Upper lobe of right lung (tissue), 1 donor: ENCODE results near the gene DNAJC17. TPM values are rescaled to one million over a fixed set of nuclear protein-coding genes. Genes with fewer than 3 reads are reported as not detected.
A peak's percentile ranks its signal among the peaks of the same experiment; 100 is the strongest.

ENCODE experiments used
- ATAC-seq: fragments of 200-7000 bp; cut with Tn5 transposase; one replicate; pipeline ENCODE4 v1.9.1; 2020; ENCODE audit warnings: mild to moderate bottlenecking, moderate library complexity
- DNase-seq: peaks from one replicate; pipeline ENCODE4 v3.0.0-alpha.2; 2020
- H3K27ac ChIP-seq: fragments of 200-600 bp; one replicate; pipeline ENCODE4 v1.8.0; 2022
- H3K27me3 ChIP-seq: fragments of 200-600 bp; one replicate; pipeline ENCODE4 v1.8.0; 2022; ENCODE audit warnings: mild to moderate bottlenecking
- H3K36me3 ChIP-seq: fragments of 200-600 bp; one replicate; pipeline ENCODE4 v1.8.0; 2022
- H3K4me1 ChIP-seq: fragments of 200-600 bp; one replicate; pipeline ENCODE4 v1.8.0; 2022
- H3K4me3 ChIP-seq: fragments of 200-600 bp; one replicate; pipeline ENCODE4 v1.8.0; 2022; ENCODE audit warnings: mild to moderate bottlenecking
- H3K9me3 ChIP-seq: fragments of 200-600 bp; one replicate; pipeline ENCODE4 v1.8.0; 2022
- intact Hi-C: fragments of 100-400 bp; cut with DNase I; formaldehyde crosslinking; loops from one replicate; pipeline ENCODE4 v1.11.0; 2022
- total RNA-seq: library from RNA; stranded (reverse); fragmentation: NEBNext Ultra II Directional; extraction: Animal tissue kit (Norgen Biotek cat#: 25700); gene quantifications from one replicate; pipeline ENCODE4 v1.2.1, GENCODE V29; 2021
- TF ChIP-seq, protein P1 (sequence below): fragments of 200-600 bp; IDR thresholded peaks from one replicate; pipeline ENCODE4 v1.8.0; 2022; ENCODE audit warnings: antibody characterized with exemption
- donor health status: DM: no; HTN: yes; CAD: no; lungs with severe emphysema.

DNAJC17 gene
- total RNA-seq, 1 donor from 2014 or later: 30.7 TPM

DNA sequence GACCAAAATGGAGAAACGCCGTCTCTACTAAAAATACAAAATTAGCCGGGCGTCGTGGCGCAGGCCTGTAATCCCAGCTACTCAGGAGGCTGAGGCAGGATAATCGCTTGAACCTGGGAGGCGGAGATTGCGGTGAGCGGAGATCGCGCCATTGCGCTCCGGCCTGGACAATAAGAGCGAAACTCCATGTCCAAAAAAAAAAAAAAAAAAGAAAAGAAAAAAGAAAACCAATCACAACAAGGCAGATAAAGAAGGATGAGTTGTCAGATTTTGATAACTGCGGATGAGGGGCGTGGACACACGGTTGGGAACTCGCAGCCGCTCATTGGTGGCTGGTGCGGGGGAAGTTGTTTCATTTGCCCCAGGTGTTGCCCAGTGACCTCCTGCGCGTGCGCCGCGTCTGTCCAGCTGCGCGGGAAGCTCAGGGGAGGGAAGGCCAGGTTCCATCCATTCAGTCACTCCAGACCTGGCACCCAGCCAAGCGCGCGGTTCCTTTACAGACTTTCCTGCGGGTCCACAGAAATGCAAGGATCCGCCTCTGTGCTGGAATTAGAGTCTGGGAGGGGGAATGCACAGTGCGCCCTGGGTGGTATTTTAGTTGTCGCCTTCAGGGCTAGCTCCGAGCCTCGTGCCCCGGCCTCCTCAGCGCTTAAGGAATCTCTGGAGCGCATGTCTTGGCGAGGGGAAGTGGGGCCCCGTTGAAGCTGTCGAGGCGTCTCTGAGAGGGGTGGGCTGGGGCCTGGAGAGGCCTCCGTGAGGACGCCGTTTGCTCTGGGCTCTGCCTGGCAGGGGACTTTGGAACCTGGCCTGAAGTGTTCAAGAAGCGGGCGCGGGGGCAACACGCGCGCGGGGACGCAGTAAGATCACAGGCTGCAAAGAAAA, 44.1 kb downstream of the DNAJC17 start:
- ATAC-seq: peak; percentile 30

DNA sequence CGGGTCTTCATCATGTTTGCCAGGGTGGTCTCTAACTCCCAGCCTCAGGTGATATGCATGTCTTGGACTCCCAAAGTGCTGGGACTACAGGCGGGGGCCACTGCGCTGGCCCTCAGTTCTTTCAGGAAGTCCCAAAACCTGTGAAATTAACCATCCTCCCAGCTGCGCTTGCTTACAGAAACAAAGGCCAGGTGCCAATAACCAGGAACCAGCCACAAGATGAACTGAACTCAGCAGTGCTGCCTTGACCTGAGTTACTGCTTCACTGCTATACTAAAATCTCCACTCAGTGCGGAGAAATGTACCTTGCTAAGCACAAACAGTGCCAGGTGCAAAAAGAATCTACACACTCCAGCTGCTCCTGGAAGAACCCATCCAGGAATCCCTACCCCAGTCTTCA, 47.3 kb downstream of the DNAJC17 start:
- no peaks in the 10 kb centered on the region for H3K27me3 ChIP-seq
- H3K4me3 ChIP-seq: no peak overlapping the region
- no peaks in the 10 kb centered on the region for H3K9me3 ChIP-seq
- H3K4me1 ChIP-seq: peaks cover 19% of the 10 kb centered on the region
- DNase-seq: no peak
- TF ChIP-seq, protein P1, sequence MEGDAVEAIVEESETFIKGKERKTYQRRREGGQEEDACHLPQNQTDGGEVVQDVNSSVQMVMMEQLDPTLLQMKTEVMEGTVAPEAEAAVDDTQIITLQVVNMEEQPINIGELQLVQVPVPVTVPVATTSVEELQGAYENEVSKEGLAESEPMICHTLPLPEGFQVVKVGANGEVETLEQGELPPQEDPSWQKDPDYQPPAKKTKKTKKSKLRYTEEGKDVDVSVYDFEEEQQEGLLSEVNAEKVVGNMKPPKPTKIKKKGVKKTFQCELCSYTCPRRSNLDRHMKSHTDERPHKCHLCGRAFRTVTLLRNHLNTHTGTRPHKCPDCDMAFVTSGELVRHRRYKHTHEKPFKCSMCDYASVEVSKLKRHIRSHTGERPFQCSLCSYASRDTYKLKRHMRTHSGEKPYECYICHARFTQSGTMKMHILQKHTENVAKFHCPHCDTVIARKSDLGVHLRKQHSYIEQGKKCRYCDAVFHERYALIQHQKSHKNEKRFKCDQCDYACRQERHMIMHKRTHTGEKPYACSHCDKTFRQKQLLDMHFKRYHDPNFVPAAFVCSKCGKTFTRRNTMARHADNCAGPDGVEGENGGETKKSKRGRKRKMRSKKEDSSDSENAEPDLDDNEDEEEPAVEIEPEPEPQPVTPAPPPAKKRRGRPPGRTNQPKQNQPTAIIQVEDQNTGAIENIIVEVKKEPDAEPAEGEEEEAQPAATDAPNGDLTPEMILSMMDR: no peak
- intact Hi-C loops: no loop called here
- no peak overlapping the region for H3K27ac ChIP-seq
- no peak for ATAC-seq
- H3K36me3 ChIP-seq: no peaks in the 10 kb centered on the region

More for the DNA sequence above, 44.1 kb downstream of the DNAJC17 start:
- Histone ChIP-seq H3K27me3 (no peaks in the 10 kb centered on the region), H3K36me3 (peaks cover 11% of the 10 kb centered on the region), H3K9me3 (no peaks in the 10 kb centered on the region), H3K4me3 (peak overlapping the region; percentile 69), H3K27ac (peak overlapping the region; percentile 85), H3K4me1 (peaks cover 31% of the 10 kb centered on the region)
- TF ChIP-seq, protein P1: no peak
- peak; percentile 90 for DNase-seq
- intact Hi-C loops: no loop called here

DNA sequence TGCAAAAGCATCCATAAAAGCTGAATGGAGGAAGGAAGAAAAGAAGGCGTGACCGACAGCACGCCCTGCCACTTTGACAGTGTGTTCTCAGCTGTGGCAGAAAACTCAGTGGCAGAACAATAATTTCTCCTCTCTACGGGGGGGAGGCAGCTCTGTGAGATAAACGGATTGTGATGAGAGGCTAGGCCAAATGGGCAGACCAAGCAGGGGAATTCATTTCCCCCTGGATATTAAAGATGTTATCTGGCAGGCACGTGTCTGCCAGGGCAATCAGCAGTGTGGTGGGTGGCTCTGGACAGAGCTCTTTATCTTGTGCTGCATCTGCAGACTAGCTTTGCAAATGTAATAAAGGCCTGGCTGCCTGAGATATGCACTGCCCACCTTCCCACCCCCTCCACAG, 50.3 kb downstream of the DNAJC17 start:
- peaks cover 17% of the 10 kb centered on the region for H3K4me1 ChIP-seq
- H3K27me3 ChIP-seq: no peaks in the 10 kb centered on the region
- peaks cover 5% of the 10 kb centered on the region for H3K36me3 ChIP-seq
- H3K9me3 ChIP-seq: no peaks in the 10 kb centered on the region
- H3K4me3 ChIP-seq: no peak overlapping the region
- TF ChIP-seq, protein P1: no peak
- ATAC-seq (no peak), DNase-seq (no peak)
- intact Hi-C loops: no loop called here
- no peak overlapping the region for H3K27ac ChIP-seq

DNA sequence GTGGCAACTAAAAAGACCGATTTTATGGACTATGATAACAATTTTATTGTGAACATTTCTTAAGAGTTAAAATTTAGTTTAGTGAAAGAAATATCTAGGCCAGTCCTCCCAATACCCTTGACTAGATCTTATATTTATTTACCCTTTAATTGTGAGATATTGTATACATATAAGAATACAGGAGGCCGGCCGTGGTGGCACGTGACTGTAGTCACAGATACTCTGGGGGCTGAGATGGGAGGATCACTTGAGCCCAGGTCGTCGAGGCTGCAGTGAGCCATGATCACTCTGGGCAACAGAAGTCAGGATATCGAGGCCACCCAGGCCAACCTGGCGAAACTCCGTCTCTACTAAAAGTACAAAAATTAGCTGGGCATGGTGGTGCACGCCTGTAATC, 51.5 kb downstream of the DNAJC17 start:
- no peak for DNase-seq
- no peaks in the 10 kb centered on the region for H3K9me3 ChIP-seq
- TF ChIP-seq, protein P1: no peak
- ATAC-seq: no peak
- H3K4me1 ChIP-seq: peaks cover 17% of the 10 kb centered on the region
- no peaks in the 10 kb centered on the region for H3K27me3 ChIP-seq
- peaks cover 16% of the 10 kb centered on the region for H3K36me3 ChIP-seq
- H3K4me3 ChIP-seq: peak overlapping the region; percentile 77
- intact Hi-C loops: no loop called here
- H3K27ac ChIP-seq: peak overlapping the region; percentile 82

DNA sequence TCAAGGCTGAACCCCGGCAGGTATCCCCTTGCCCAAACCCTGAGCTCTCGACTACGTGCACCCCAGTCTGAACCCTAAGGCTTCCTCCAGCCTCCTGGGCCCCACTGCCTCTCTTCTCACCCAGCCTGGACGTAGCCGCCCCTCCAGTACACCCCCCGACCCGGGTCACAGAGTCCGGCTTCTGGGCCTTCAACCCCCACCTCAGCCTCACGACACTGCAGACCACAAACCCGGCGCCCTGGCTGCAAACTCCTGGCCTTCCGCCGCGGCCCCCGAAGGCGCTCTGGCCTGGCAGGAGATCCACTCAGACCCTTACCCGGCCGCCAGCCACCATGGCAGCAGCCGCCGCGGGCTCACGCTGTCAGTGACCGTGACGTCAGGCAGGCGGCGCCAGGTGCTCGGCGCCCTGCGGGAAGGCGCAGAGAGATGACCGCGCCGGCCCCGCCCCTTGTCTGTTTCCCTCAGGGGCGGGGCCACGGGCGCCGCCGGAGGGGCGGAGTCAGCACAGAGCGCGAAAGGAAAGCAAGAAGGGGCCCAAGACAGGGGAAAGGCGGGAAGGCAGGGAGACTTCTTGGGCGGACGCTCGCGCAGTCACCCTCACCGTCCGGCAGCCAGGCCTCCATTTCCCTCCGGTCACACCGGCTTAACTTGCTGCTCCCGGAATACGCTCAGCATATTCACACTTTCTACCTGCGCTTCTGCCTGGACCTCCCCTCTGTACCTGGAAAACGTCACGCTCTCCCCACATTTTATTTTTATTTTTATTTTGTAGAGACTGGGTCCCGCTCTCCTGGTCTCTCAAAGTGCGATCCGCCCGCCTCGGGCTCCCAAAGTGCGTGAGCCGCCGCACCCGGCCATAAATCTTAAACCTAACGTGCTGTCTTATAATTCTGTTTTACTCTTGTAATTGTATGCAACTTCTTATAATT, 52.1 kb downstream of the DNAJC17 start, which contains the start of gene RMDN3:
Gene RMDN3 (minus strand): TSS at position 372 of the 929 bp plus-strand sequence. CDS start 471 bp downstream, outside the sequence.
- no peaks in the 10 kb centered on the region for H3K9me3 ChIP-seq
- H3K4me3 ChIP-seq: peak within 1 kb of the TSS; percentile 77
- TF ChIP-seq, protein P1: no peak
- H3K4me1 ChIP-seq: peaks cover 17% of the 10 kb centered on the region
- intact Hi-C loops: no loop called here
- peak within 1 kb of the TSS; percentile 82 for H3K27ac ChIP-seq
- ATAC-seq: peak; percentile 99
- no peaks in the 10 kb centered on the region for H3K27me3 ChIP-seq
- peaks cover 23% of the 10 kb centered on the region for H3K36me3 ChIP-seq
- DNase-seq: peak; percentile 97
